ENCODE data around the gene PDGFB. TPM values are rescaled to one million over a fixed set of nuclear protein-coding genes. Genes with fewer than 3 reads are reported as not detected.

Gene PDGFB
- total and polyA plus RNA-seq, 2 experiments from 2014 or later = 2.5 to 4.3 TPM

GRCh38 chr22:39276440-39277141, 31.8 kb upstream of the PDGFB start:
- no peaks in the 10 kb centered on the region for H3K9me3 ChIP-seq (ENCODE audit: low read depth)
- H3K27me3 ChIP-seq = no peaks in the 10 kb centered on the region
- 95% methylated on average over 12 of the region's 12 CpGs for WGBS (ENCODE audit: low lambda C conversion rate, missing lambda C conversion rate)
- no peaks in the 10 kb centered on the region for H3K9me2 ChIP-seq (replicated peaks; ENCODE audit: insufficient read depth)
- H4K20me1 ChIP-seq (ENCODE audit: insufficient read depth, poor library complexity, severe bottlenecking) = no peaks in the 10 kb centered on the region
- TF ChIP-seq EZH2 (IDR thresholded peaks at IDR 0.05; ENCODE audit: borderline replicate concordance) (no peak), EZH2phosphoT487 (IDR thresholded peaks at IDR 0.05; ENCODE audit: low read depth, severe bottlenecking, unreplicated experiment) (no peak)
- TF ChIP-seq, protein P1, sequence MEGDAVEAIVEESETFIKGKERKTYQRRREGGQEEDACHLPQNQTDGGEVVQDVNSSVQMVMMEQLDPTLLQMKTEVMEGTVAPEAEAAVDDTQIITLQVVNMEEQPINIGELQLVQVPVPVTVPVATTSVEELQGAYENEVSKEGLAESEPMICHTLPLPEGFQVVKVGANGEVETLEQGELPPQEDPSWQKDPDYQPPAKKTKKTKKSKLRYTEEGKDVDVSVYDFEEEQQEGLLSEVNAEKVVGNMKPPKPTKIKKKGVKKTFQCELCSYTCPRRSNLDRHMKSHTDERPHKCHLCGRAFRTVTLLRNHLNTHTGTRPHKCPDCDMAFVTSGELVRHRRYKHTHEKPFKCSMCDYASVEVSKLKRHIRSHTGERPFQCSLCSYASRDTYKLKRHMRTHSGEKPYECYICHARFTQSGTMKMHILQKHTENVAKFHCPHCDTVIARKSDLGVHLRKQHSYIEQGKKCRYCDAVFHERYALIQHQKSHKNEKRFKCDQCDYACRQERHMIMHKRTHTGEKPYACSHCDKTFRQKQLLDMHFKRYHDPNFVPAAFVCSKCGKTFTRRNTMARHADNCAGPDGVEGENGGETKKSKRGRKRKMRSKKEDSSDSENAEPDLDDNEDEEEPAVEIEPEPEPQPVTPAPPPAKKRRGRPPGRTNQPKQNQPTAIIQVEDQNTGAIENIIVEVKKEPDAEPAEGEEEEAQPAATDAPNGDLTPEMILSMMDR (IDR thresholded peaks at IDR 0.05; ENCODE audit: poor library complexity) = no peak
- no peaks in the 10 kb centered on the region for H3K36me3 ChIP-seq (replicated peaks; ENCODE audit: insufficient read depth, low read depth)
- no peak overlapping the region for H2AFZ ChIP-seq
- no peaks in the 10 kb centered on the region for H3K79me2 ChIP-seq
- H3K4me1 ChIP-seq (ENCODE audit: insufficient read depth) = no peaks in the 10 kb centered on the region
- no peak overlapping the region for H3K4me2 ChIP-seq
- H3K4me3 ChIP-seq = no peak overlapping the region
- DNase-seq (ENCODE audit: low spot score) = no peak
- H3K27ac ChIP-seq = no peak overlapping the region

- Histone ChIP-seq H3K9me3 (ENCODE audit: low read depth) (no peaks in the 10 kb centered on the region), H3K9me2 (replicated peaks; ENCODE audit: insufficient read depth) (no peaks in the 10 kb centered on the region), H3K4me3 (no peak overlapping the region), H4K20me1 (ENCODE audit: insufficient read depth, poor library complexity, severe bottlenecking) (no peaks in the 10 kb centered on the region), H3K27me3 (no peaks in the 10 kb centered on the region), H3K36me3 (replicated peaks; ENCODE audit: insufficient read depth, low read depth) (no peaks in the 10 kb centered on the region), H3K79me2 (no peaks in the 10 kb centered on the region), H3K4me2 (no peak overlapping the region), H3K4me1 (ENCODE audit: insufficient read depth) (no peaks in the 10 kb centered on the region), H2AFZ (no peak overlapping the region), H3K27ac (no peak overlapping the region)
- no peak for TF ChIP-seq EZH2 (IDR thresholded peaks at IDR 0.05; ENCODE audit: borderline replicate concordance)
- TF ChIP-seq, protein P1 (IDR thresholded peaks at IDR 0.05; ENCODE audit: poor library complexity) = no peak
- TF ChIP-seq EZH2phosphoT487 (IDR thresholded peaks at IDR 0.05; ENCODE audit: low read depth, severe bottlenecking, unreplicated experiment) = no peak
- 85% methylated on average over 9 of the region's 9 CpGs for WGBS (ENCODE audit: low lambda C conversion rate, missing lambda C conversion rate)
- no peak for DNase-seq (ENCODE audit: low spot score)
Measured at GRCh38 chr22:39275814-39276439, 31.1 kb upstream of the PDGFB start.

DNA sequence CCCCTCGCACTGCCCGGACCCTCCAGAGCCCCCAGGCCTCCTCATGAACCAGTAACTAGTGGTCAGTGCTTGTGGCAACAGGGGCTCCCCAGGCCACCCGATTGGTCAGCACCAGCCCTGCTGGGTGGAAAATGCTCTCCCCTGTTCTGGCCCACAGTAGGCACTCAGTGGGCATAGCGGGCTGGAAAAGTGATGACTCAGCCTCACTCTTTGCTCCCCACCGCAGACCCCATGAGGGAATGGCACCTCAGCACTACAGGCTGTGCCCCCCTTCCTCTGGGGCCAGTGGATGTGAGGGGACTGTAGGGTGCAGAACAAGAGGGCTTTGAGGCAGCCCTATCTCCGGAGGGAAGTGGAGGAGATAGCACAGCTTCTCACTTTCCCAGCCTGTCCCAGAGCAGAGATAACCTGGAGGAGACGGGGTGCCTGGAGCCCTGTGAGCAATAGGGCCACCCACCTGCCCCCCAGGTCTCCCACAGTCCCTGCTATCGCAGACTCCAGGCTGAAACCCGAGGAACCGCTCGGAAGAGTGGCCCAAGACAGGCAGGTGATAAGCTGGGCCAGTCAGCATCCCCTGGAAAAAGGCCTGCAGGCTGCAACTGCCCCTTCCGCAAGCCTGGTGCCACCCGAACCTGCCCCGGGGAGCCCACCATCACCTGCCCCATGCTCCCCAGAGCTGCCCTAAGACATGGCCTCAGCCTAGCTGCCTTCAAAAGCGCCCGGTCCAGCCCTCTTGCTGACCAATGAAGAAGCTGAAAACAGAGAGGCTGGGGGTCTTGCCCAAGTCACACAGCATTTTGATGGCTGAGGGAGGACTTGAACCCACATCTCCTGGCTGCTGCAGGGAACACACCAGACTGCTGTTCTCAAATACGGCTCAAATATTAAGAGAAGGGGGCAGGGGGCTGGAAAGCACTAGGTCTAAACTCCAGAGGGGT, 29.4 kb upstream of the PDGFB start:
- no peaks in the 10 kb centered on the region for H3K36me3 ChIP-seq (replicated peaks; ENCODE audit: insufficient read depth, low read depth)
- H3K4me1 ChIP-seq (ENCODE audit: insufficient read depth) = no peaks in the 10 kb centered on the region
- no peak overlapping the region for H3K4me3 ChIP-seq
- no peaks in the 10 kb centered on the region for H3K9me2 ChIP-seq (replicated peaks; ENCODE audit: insufficient read depth)
- no peaks in the 10 kb centered on the region for H3K9me3 ChIP-seq (ENCODE audit: low read depth)
- H3K4me2 ChIP-seq = no peak overlapping the region
- no peaks in the 10 kb centered on the region for H3K79me2 ChIP-seq
- H2AFZ ChIP-seq = no peak overlapping the region
- no peak overlapping the region for H3K27ac ChIP-seq
- 82% methylated on average over 17 of the region's 17 CpGs for WGBS (ENCODE audit: low lambda C conversion rate, missing lambda C conversion rate)
- no peaks in the 10 kb centered on the region for H4K20me1 ChIP-seq (ENCODE audit: insufficient read depth, poor library complexity, severe bottlenecking)
- H3K27me3 ChIP-seq = no peaks in the 10 kb centered on the region
- DNase-seq (ENCODE audit: low spot score) = no peak
- TF ChIP-seq, protein P1 (IDR thresholded peaks at IDR 0.05; ENCODE audit: poor library complexity) = no peak
- TF ChIP-seq EZH2phosphoT487 (IDR thresholded peaks at IDR 0.05; ENCODE audit: low read depth, severe bottlenecking, unreplicated experiment) (no peak), EZH2 (IDR thresholded peaks at IDR 0.05; ENCODE audit: borderline replicate concordance) (no peak)

All from hepatocyte (in vitro differentiated cells).